Right cardiac atrium (tissue), 5 donors: ENCODE measurements around the gene FNIP2. TPM values are rescaled to one million over a fixed set of nuclear protein-coding genes. Genes with fewer than 3 reads are reported as not detected.
A peak's percentile ranks its signal among the peaks of the same experiment; 100 is the strongest.
"Not testable (repeated sequence)": the region's sequence is repeated elsewhere in the genome, so short reads cannot be mapped to it uniquely, and the experiment has no call there.

Experiments used
- ATAC-seq, 2 donors: fragments of 200-7000 bp; cut with Tn5 transposase; one replicate each; pipeline versions ENCODE4 v1.8.0 to v1.9.1; 2020; ENCODE audit warnings: moderate library complexity in 2 of 2, mild to moderate bottlenecking in 1 of 2
- DNase-seq, 3 donors: peaks; one replicate each; pipeline ENCODE4 v3.0.0-alpha.2; 2020
- H3K27ac ChIP-seq: one replicate; pipeline ENCODE4 v1.5.1; 2013; ENCODE audit warnings: mild to moderate bottlenecking, low read length, control low read depth, moderate library complexity
- H3K27me3 ChIP-seq: one replicate; pipeline ENCODE4 v1.6.1; 2013; ENCODE audit not compliant: control insufficient read depth, insufficient read depth
- H3K4me1 ChIP-seq: one replicate; pipeline ENCODE4 v1.6.1; 2013; ENCODE audit warnings: low read length; ENCODE audit not compliant: control insufficient read depth, insufficient read depth
- H3K4me3 ChIP-seq: one replicate; pipeline ENCODE4 v1.5.1; 2013; ENCODE audit warnings: low read length, control low read depth
- H3K9me3 ChIP-seq: one replicate; pipeline ENCODE4 v1.6.1; 2013; ENCODE audit warnings: low read length; ENCODE audit not compliant: control insufficient read depth
- WGBS: extraction: QIAGEN DNeasy Blood & Tissue Kit; methylation state at CpG from one replicate; pipeline ENCODE4 v1.1.7; 2013; 5-methylcytosine and 5-hydroxymethylcytosine counted together
- intact Hi-C, 4 donors: fragments of 100-400 bp; cut with DNase I; formaldehyde crosslinking; loops; one replicate each; pipeline versions ENCODE4 v1.11.0 to v1.14.0; 2022 to 2023
- polyA plus RNA-seq: library from polyadenylated mRNA; stranded (reverse); fragments of 200-250 nt; gene quantifications from one replicate; pipeline ENCODE4 v1.2.3, GENCODE V29; 2013
- total RNA-seq, 4 donors: library from RNA; stranded (reverse); fragmentation: NEBNext Ultra II Directional; extraction: Animal tissue kit (Norgen Biotek cat#: 25700); gene quantifications; one replicate each; pipeline ENCODE4 v1.2.1, GENCODE V29; 2021
- donor health status: healthy with polysubstance abuse.
- donor health status: DM: no; HTN: yes; CAD: no.
- donor health status: DM: no; HTN: no; CAD: no.
- donor health status: DM: no; HTN: yes; CAD: no; lungs with severe emphysema.
- donor health status: DM: yes; HTN: yes; CAD: no.

The FNIP2 gene
- total and polyA plus RNA-seq, 5 donors, result 16.4 to 59.5 (median 46.3) TPM

- H3K4me3 ChIP-seq, result no peak overlapping the region
- DNase-seq (no peak), ATAC-seq (peak; percentile 39 to 54)
- no peaks in the 10 kb centered on the region for H3K9me3 ChIP-seq
- peaks cover 3% of the 10 kb centered on the region for H3K4me1 ChIP-seq
- H3K27me3 ChIP-seq, result no peaks in the 10 kb centered on the region
- no peak overlapping the region for H3K27ac ChIP-seq
- intact Hi-C loops, result no loop called here
- WGBS, result 55% methylated on average over 8 of the region's 8 CpGs
Measured at GRCh38 chr4:158870626-158871334, 102.0 kb downstream of the FNIP2 start.

- intact Hi-C loops, result no loop called here
- DNase-seq (no peak), ATAC-seq (peak; percentile 44 to 71)
- whole genome bisulfite sequencing, result 18% methylated on average over 3 of the region's 3 CpGs
- no peaks in the 10 kb centered on the region for H3K27me3 ChIP-seq
- no peak overlapping the region for H3K27ac ChIP-seq
- no peak overlapping the region for H3K4me3 ChIP-seq
- H3K4me1 ChIP-seq, result peaks cover 3% of the 10 kb centered on the region
- H3K9me3 ChIP-seq, result no peaks in the 10 kb centered on the region
Measured at GRCh38 chr4:158871335-158871724, 102.5 kb downstream of the FNIP2 start.

GRCh38 chr4:158873795-158874401, 105.1 kb downstream of the FNIP2 start:
- Histone ChIP-seq H3K9me3 (no peaks in the 10 kb centered on the region), H3K27me3 (no peaks in the 10 kb centered on the region), H3K4me3 (no peak overlapping the region), H3K4me1 (peaks cover 3% of the 10 kb centered on the region), H3K27ac (no peak overlapping the region)
- no peak for DNase-seq
- ATAC-seq, result no peak
- intact Hi-C loops, result no loop called here
- WGBS, result 77% methylated on average over 4 of the region's 4 CpGs

DNA sequence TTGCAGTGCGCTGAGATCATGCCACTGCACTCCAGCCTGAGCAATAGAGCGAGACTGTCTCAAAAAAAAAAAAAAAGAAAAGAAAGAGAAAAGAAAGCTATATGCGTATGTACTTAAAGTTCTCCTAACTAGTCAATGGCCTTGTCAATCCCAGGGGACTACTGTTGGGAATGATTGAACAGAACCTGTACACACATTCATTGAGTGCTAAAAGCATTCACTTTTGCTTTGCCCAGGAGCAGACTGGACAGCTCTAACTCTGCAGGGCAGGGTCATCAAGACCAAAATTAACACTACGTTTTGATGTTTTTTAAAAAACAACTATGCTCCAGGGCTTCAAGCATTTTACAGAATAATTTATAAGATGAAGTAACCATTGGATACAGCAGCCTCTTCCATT, 106.2 kb downstream of the FNIP2 start:
- intact Hi-C loops, result no loop called here
- ATAC-seq, result no peak
- peaks cover 3% of the 10 kb centered on the region for H3K4me1 ChIP-seq

GRCh38 chr4:158875455-158875854, 106.6 kb downstream of the FNIP2 start:
- 74% methylated on average over 1 of the region's 1 CpG for WGBS
- Histone ChIP-seq H3K27me3 (no peaks in the 10 kb centered on the region), H3K27ac (no peak overlapping the region), H3K9me3 (no peaks in the 10 kb centered on the region), H3K4me1 (peaks cover 3% of the 10 kb centered on the region), H3K4me3 (no peak overlapping the region)
- ATAC-seq (no peak), DNase-seq (no peak)
- intact Hi-C loops, result no loop called here

More for the DNA sequence above, 106.2 kb downstream of the FNIP2 start:
- Histone ChIP-seq H3K4me3 (no peak overlapping the region), H3K27ac (no peak overlapping the region), H3K27me3 (no peaks in the 10 kb centered on the region), H3K9me3 (no peaks in the 10 kb centered on the region)
- no peak for DNase-seq
- WGBS, result 96% methylated on average over 4 of the region's 4 CpGs

DNA sequence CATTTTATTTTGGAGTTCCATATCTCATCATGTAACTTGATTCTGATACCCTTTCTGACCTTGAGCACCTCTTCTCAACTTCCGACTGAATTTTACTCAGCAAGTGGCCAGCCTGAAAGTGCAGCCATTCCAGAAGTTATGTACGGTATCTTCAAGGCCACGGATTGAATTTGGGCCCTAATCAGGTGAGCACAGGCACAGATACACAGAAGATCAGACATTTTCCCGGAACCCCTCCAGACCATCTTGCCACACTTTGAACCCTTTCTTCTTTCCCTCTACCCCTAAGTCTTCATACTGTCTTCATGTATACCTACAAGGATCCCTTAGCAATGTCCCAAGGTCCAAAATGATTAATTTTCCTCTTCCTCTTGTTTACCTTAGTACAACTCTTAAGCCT, 108.2 kb downstream of the FNIP2 start:
- Histone ChIP-seq H3K4me1 (no peaks in the 10 kb centered on the region), H3K4me3 (no peak overlapping the region), H3K27ac (no peak overlapping the region), H3K9me3 (no peaks in the 10 kb centered on the region), H3K27me3 (no peaks in the 10 kb centered on the region)
- DNase-seq (no peak), ATAC-seq (no peak)
- 79% methylated on average over 4 of the region's 4 CpGs for WGBS
- intact Hi-C loops, result no loop called here

GRCh38 chr4:158882142-158882541, 113.3 kb downstream of the FNIP2 start:
- H3K27me3 ChIP-seq, ATAC-seq, intact Hi-C loops, H3K4me3 ChIP-seq, H3K4me1 ChIP-seq, H3K9me3 ChIP-seq, H3K27ac ChIP-seq: not testable (repeated sequence)
- peak in 1 of 3 donors; percentile 61 for DNase-seq
- 97% methylated on average over 26 of the region's 30 CpGs for WGBS

- DNase-seq, result peak in 1 of 3 donors; percentile 57
- intact Hi-C loops, result no loop called here
Measured at GRCh38 chr4:158884280-158884679, 115.5 kb downstream of the FNIP2 start.

DNA sequence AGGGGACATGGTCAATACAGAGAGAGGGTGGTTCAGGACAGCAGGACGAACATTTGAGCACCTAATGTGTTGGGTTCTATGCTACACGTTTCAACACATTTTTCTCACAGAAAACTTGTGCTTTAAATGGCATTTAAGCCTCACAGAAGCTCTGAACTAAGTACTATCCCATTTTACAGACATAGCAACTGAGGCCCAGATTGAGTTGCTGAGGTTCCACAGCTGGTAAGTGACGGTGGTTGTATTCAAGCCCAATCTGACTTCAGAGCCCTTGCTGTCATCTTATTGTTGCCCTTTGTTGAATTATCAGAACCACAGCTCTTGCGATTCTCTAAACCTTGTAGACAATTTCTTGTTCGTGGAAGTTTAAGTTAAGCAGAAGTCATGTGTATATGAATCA, 116.7 kb downstream of the FNIP2 start:
- no peaks in the 10 kb centered on the region for H3K9me3 ChIP-seq
- no peaks in the 10 kb centered on the region for H3K27me3 ChIP-seq
- WGBS, result 95% methylated on average over 5 of the region's 5 CpGs
- no peak overlapping the region for H3K4me3 ChIP-seq
- ATAC-seq (no peak), DNase-seq (no peak)
- H3K27ac ChIP-seq, result no peak overlapping the region
- no peaks in the 10 kb centered on the region for H3K4me1 ChIP-seq
- intact Hi-C loops, result no loop called here

More at GRCh38 chr4:158884280-158884679, 115.5 kb downstream of the FNIP2 start:
- no peaks in the 10 kb centered on the region for H3K27me3 ChIP-seq
- H3K4me1 ChIP-seq, result no peaks in the 10 kb centered on the region
- peak; percentile 51 to 57 for ATAC-seq
- WGBS, result 69% methylated on average over 2 of the region's 2 CpGs
- no peaks in the 10 kb centered on the region for H3K9me3 ChIP-seq
- H3K4me3 ChIP-seq, result no peak overlapping the region
- no peak overlapping the region for H3K27ac ChIP-seq

- 96% methylated on average over 3 of the region's 3 CpGs for WGBS
- Histone ChIP-seq H3K4me3 (no peak overlapping the region), H3K27me3 (no peaks in the 10 kb centered on the region), H3K9me3 (no peaks in the 10 kb centered on the region), H3K4me1 (no peaks in the 10 kb centered on the region), H3K27ac (no peak overlapping the region)
- intact Hi-C loops, result no loop called here
- DNase-seq (no peak), ATAC-seq (no peak)
Measured at GRCh38 chr4:158890294-158890693, 121.5 kb downstream of the FNIP2 start.

GRCh38 chr4:158891256-158891655, 122.4 kb downstream of the FNIP2 start:
- no peaks in the 10 kb centered on the region for H3K27me3 ChIP-seq
- H3K4me1 ChIP-seq, result no peaks in the 10 kb centered on the region
- intact Hi-C loops, result no loop called here
- 96% methylated on average over 3 of the region's 3 CpGs for WGBS
- DNase-seq (no peak), ATAC-seq (no peak)
- H3K4me3 ChIP-seq, result no peak overlapping the region
- H3K27ac ChIP-seq, result no peak overlapping the region
- H3K9me3 ChIP-seq, result no peaks in the 10 kb centered on the region
